RWPE2 (cell line): ENCODE measurements around the gene SPOCD1.

Source experiments
- ATAC-seq: fragments of 200-7000 bp; cut with Tn5 transposase; 3 replicates; pipeline ENCODE4 v1.9.1; 2021; ENCODE audit warnings: low read depth
- DNase-seq: peaks from one replicate; pipeline ENCODE4 v3.0.0-alpha.2; 2020; ENCODE audit warnings: low spot score
- H3K27ac ChIP-seq: fragments of 450-650 bp; 2 replicates; pipeline ENCODE4 v1.5.1; 2017; ENCODE audit warnings: mild to moderate bottlenecking; ENCODE audit not compliant: poor library complexity, severe bottlenecking
- H3K27me3 ChIP-seq: fragments of 250-450 bp; sonication (Bioruptor Pico); 2 replicates; pipeline ENCODE4 v1.5.1; 2021; ENCODE audit warnings: mild to moderate bottlenecking, moderate library complexity; ENCODE audit not compliant: insufficient read depth, poor library complexity, severe bottlenecking
- H3K36me3 ChIP-seq: fragments of 250-450 bp; sonication (Bioruptor Pico); 2 replicates; pipeline ENCODE4 v1.5.1; 2020; ENCODE audit warnings: low read depth, mild to moderate bottlenecking, moderate library complexity
- H3K4me1 ChIP-seq: fragments of 250-450 bp; sonication (Bioruptor Pico); 2 replicates; pipeline ENCODE4 v1.5.1; 2021; ENCODE audit warnings: mild to moderate bottlenecking, moderate library complexity; ENCODE audit not compliant: insufficient read depth, poor library complexity, severe bottlenecking
- H3K4me3 ChIP-seq: fragments of 250-450 bp; sonication (Bioruptor Pico); 2 replicates; pipeline ENCODE4 v1.5.1; 2021; ENCODE audit warnings: mild to moderate bottlenecking, moderate library complexity; ENCODE audit not compliant: severe bottlenecking
- H3K9me3 ChIP-seq: fragments of 250-450 bp; sonication (Bioruptor Pico); 2 replicates; pipeline ENCODE4 v1.5.1; 2021; ENCODE audit warnings: mild to moderate bottlenecking, moderate library complexity; ENCODE audit not compliant: severe bottlenecking
- CTCF ChIP-seq: fragments of 450-650 bp; IDR thresholded peaks from one replicate; pipeline ENCODE4 v1.5.1; 2017; ENCODE audit warnings: mild to moderate bottlenecking, moderate library complexity; ENCODE audit not compliant: poor library complexity, severe bottlenecking

The SPOCD1 gene

GRCh38 chr1:31744165-31744888 is 71.5 kb downstream of the SPOCD1 start:
- H3K27ac ChIP-seq, result no peak overlapping the region
- ATAC-seq (no peak), DNase-seq (no peak)
- H3K27me3 ChIP-seq, result no peaks in the 10 kb centered on the region
- H3K4me1 ChIP-seq, result peaks cover 3% of the 10 kb centered on the region
- no peaks in the 10 kb centered on the region for H3K36me3 ChIP-seq
- no peaks in the 10 kb centered on the region for H3K9me3 ChIP-seq
- no peak overlapping the region for H3K4me3 ChIP-seq
- TF ChIP-seq CTCF, result no peak

GRCh38 chr1:31742462-31743212 is 73.2 kb downstream of the SPOCD1 start:
- H3K4me3 ChIP-seq, result no peak overlapping the region
- H3K36me3 ChIP-seq, result no peaks in the 10 kb centered on the region
- ATAC-seq (no peak), DNase-seq (no peak)
- H3K4me1 ChIP-seq, result peaks cover 6% of the 10 kb centered on the region
- no peak for TF ChIP-seq CTCF
- H3K9me3 ChIP-seq, result no peaks in the 10 kb centered on the region
- no peak overlapping the region for H3K27ac ChIP-seq
- H3K27me3 ChIP-seq, result no peaks in the 10 kb centered on the region
